HEK293 (cell line): ENCODE measurements around the gene KRTAP19-8.

Experiments
- CTCF ChIA-PET: fragments of 350-600 bp; formaldehyde crosslinking; extraction: SDS; loops from one replicate; lab custom pipeline; 2021; ENCODE audit warnings: antibody characterized with exemption; lab: Yijun Ruan, JAX
- POLR2A ChIA-PET: fragments of 300-600 bp; formaldehyde crosslinking; extraction: SDS; loops from one replicate; lab custom pipeline; 2020; ENCODE audit warnings: antibody characterized with exemption, inconsistent platforms; lab: Yijun Ruan, JAX
- H3K27ac ChIP-seq: fragments of 200-500 bp; sonication (Bioruptor generic); 2 replicates; pipeline ENCODE4 v1.5.1; 2014; ENCODE audit warnings: low read depth, low read length, control low read depth, inconsistent platforms; ENCODE audit errors: extremely low read depth
- H3K36me3 ChIP-seq, 2 experiments: fragments of 200-500 bp in 1 of 2; sonication (Bioruptor generic) in 1 of 2; 1 replicate in 1 of 2; 2 replicates in 1 of 2; pipeline ENCODE4 v1.5.1; 2014 to 2017; ENCODE audit warnings: inconsistent platforms in 2 of 2, low read length in 2 of 2; ENCODE audit not compliant: control insufficient read depth in 2 of 2, insufficient read depth in 1 of 2
- H3K4me1 ChIP-seq: fragments of 200-500 bp; sonication (Bioruptor generic); 2 replicates; pipeline ENCODE4 v1.5.1; 2014; ENCODE audit warnings: mild to moderate bottlenecking, low read length, inconsistent platforms; ENCODE audit not compliant: control insufficient read depth, insufficient read depth
- H3K4me3 ChIP-seq: 2 replicates; pipeline ENCODE4 v1.5.1; 2011; ENCODE audit warnings: low read depth, mild to moderate bottlenecking, control low read depth, low read length, moderate library complexity
- H3K9me3 ChIP-seq: fragments of 200-500 bp; sonication (Bioruptor generic); 2 replicates; pipeline ENCODE4 v1.5.1; 2014; ENCODE audit warnings: low read depth, low read length, inconsistent platforms; ENCODE audit not compliant: control insufficient read depth, insufficient read depth
- FEZF1 ChIP-seq: fragments of 450-650 bp; formaldehyde crosslinking; IDR thresholded peaks from 2 replicates; pipeline ENCODE4 v1.5.1; 2016; ENCODE audit warnings: missing biosample characterization, missing genetic modification characterization
- ZFP41 ChIP-seq: fragments of 450-650 bp; formaldehyde crosslinking; IDR thresholded peaks from 2 replicates; pipeline ENCODE4 v1.5.1; 2016; ENCODE audit warnings: missing biosample characterization, missing genetic modification characterization, borderline replicate concordance
- ZFP69B ChIP-seq: fragments of 450-650 bp; formaldehyde crosslinking; IDR thresholded peaks from 2 replicates; pipeline ENCODE4 v1.5.1; 2016; ENCODE audit warnings: missing biosample characterization, missing genetic modification characterization
- ZNF157 ChIP-seq: fragments of 450-650 bp; formaldehyde crosslinking; IDR thresholded peaks from 2 replicates; pipeline ENCODE4 v1.5.1; 2016; ENCODE audit warnings: missing biosample characterization, missing genetic modification characterization
- ZNF16 ChIP-seq: fragments of 450-650 bp; formaldehyde crosslinking; IDR thresholded peaks from 2 replicates; pipeline ENCODE4 v1.5.1; 2016; ENCODE audit warnings: low read depth, missing biosample characterization, missing genetic modification characterization
- ZNF169 ChIP-seq: fragments of 450-650 bp; formaldehyde crosslinking; IDR thresholded peaks from 2 replicates; pipeline ENCODE4 v1.5.1; 2016; ENCODE audit warnings: missing biosample characterization, missing genetic modification characterization
- ZNF214 ChIP-seq: fragments of 450-650 bp; formaldehyde crosslinking; IDR thresholded peaks from 2 replicates; pipeline ENCODE4 v1.5.1; 2017; ENCODE audit warnings: missing biosample characterization, mild to moderate bottlenecking, missing genetic modification characterization, borderline replicate concordance
- ZNF335 ChIP-seq: fragments of 450-650 bp; formaldehyde crosslinking; conservative IDR thresholded peaks from 2 replicates; pipeline ENCODE4 v1.5.1; 2016; ENCODE audit warnings: missing biosample characterization, missing genetic modification characterization
- ZNF514 ChIP-seq: fragments of 450-650 bp; formaldehyde crosslinking; IDR thresholded peaks from 2 replicates; pipeline ENCODE4 v1.5.1; 2016; ENCODE audit warnings: missing biosample characterization, missing genetic modification characterization
- ZNF549 ChIP-seq: fragments of 450-650 bp; IDR thresholded peaks from 2 replicates; pipeline ENCODE4 v1.5.1; 2018; ENCODE audit warnings: missing biosample characterization, missing genetic modification characterization, mild to moderate bottlenecking, inconsistent platforms, moderate library complexity
- ZNF571 ChIP-seq: fragments of 450-650 bp; formaldehyde crosslinking; IDR thresholded peaks from 2 replicates; pipeline ENCODE4 v1.5.0; 2017; ENCODE audit warnings: missing biosample characterization, missing genetic modification characterization
- ZNF76 ChIP-seq: fragments of 450-650 bp; formaldehyde crosslinking; IDR thresholded peaks from 2 replicates; pipeline ENCODE4; 2016; ENCODE audit warnings: low read depth, missing biosample characterization, missing genetic modification characterization, borderline replicate concordance
- ZNF791 ChIP-seq: fragments of 450-650 bp; formaldehyde crosslinking; IDR thresholded peaks from 2 replicates; pipeline ENCODE4 v1.5.1; 2016; ENCODE audit warnings: missing biosample characterization, missing genetic modification characterization
- ZNF837 ChIP-seq: fragments of 450-650 bp; formaldehyde crosslinking; IDR thresholded peaks from 2 replicates; pipeline ENCODE4 v1.5.1; 2016; ENCODE audit warnings: missing biosample characterization, missing genetic modification characterization
- ZSCAN30 ChIP-seq: fragments of 450-650 bp; IDR thresholded peaks from 2 replicates; pipeline ENCODE4 v1.5.1; 2018; ENCODE audit warnings: missing biosample characterization, mild to moderate bottlenecking, missing genetic modification characterization, moderate library complexity
- TF ChIP-seq, protein P1 (sequence below): fragments of 450-650 bp; formaldehyde crosslinking; IDR thresholded peaks from 2 replicates; pipeline ENCODE4; 2016; ENCODE audit warnings: missing biosample characterization, missing genetic modification characterization
- TF ChIP-seq, protein P2 (sequence below): fragments of 450-650 bp; formaldehyde crosslinking; IDR thresholded peaks from 2 replicates; pipeline ENCODE4 v1.5.1; 2016; ENCODE audit warnings: missing biosample characterization, missing genetic modification characterization
- TF ChIP-seq, protein P3 (sequence below): fragments of 450-650 bp; IDR thresholded peaks from 2 replicates; pipeline ENCODE4 v1.5.1; 2018; ENCODE audit warnings: missing biosample characterization, missing genetic modification characterization
- TF ChIP-seq, protein P4 (sequence below): fragments of 450-650 bp; formaldehyde crosslinking; IDR thresholded peaks from 2 replicates; pipeline ENCODE4 v1.5.1; 2016; ENCODE audit warnings: missing biosample characterization, missing genetic modification characterization
- TF ChIP-seq, protein P5 (sequence below): fragments of 450-650 bp; formaldehyde crosslinking; IDR thresholded peaks from 2 replicates; pipeline ENCODE4 v1.5.1; 2016; ENCODE audit warnings: missing biosample characterization, missing genetic modification characterization

KRTAP19-8 gene

GRCh38 chr21:31043471-31043870 lies 5.2 kb upstream of the KRTAP19-8 start (continued):
- TF ChIP-seq, protein P1, sequence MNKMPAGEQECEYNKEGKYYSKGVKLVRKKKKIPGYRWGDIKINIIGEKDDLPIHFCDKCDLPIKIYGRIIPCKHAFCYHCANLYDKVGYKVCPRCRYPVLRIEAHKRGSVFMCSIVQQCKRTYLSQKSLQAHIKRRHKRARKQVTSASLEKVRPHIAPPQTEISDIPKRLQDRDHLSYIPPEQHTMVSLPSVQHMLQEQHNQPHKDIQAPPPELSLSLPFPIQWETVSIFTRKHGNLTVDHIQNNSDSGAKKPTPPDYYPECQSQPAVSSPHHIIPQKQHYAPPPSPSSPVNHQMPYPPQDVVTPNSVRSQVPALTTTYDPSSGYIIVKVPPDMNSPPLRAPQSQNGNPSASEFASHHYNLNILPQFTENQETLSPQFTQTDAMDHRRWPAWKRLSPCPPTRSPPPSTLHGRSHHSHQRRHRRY (tag by site-specific recombination), result no peak

DNA sequence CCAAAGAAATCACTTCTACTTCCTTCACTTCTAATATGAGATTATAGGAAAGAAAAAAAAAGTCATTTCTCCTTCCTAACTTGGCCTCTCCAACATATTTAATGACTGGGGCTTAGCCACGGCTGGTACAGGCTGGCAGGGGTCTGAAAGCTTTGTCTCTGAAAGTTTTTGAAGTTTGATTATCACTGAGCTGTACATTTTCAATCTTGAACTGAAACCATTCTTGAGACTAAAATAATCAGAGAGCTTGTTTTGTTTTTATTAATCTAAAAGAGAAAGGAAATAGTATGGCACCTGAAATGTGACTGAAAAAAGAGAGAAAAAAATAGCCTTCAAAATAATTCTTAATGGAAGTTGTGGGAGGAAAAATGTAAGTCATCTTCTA lies 3.8 kb upstream of the KRTAP19-8 start:
- Histone ChIP-seq H3K27ac (no peak overlapping the region), H3K4me3 (no peak overlapping the region), H3K4me1 (no peaks in the 10 kb centered on the region), H3K9me3 (no peaks in the 10 kb centered on the region), H3K36me3 (no peaks in the 10 kb centered on the region)
- ChIA-PET CTCF (interaction anchor here (0.7 to 0.9 kb wide), 2 partner anchors 8 to 539 kb away, joined by 3 to 4 read pairs; no protein-coding TSS in a partner anchor), POLR2A (no interaction called here)
- no peak for TF ChIP-seq ZNF335 (tag by site-specific recombination)
- TF ChIP-seq, protein P2, sequence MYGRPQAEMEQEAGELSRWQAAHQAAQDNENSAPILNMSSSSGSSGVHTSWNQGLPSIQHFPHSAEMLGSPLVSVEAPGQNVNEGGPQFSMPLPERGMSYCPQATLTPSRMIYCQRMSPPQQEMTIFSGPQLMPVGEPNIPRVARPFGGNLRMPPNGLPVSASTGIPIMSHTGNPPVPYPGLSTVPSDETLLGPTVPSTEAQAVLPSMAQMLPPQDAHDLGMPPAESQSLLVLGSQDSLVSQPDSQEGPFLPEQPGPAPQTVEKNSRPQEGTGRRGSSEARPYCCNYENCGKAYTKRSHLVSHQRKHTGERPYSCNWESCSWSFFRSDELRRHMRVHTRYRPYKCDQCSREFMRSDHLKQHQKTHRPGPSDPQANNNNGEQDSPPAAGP (tag by site-specific recombination), result no peak
- no peak for TF ChIP-seq ZNF76 (tag by site-specific recombination)
- TF ChIP-seq, protein P3, sequence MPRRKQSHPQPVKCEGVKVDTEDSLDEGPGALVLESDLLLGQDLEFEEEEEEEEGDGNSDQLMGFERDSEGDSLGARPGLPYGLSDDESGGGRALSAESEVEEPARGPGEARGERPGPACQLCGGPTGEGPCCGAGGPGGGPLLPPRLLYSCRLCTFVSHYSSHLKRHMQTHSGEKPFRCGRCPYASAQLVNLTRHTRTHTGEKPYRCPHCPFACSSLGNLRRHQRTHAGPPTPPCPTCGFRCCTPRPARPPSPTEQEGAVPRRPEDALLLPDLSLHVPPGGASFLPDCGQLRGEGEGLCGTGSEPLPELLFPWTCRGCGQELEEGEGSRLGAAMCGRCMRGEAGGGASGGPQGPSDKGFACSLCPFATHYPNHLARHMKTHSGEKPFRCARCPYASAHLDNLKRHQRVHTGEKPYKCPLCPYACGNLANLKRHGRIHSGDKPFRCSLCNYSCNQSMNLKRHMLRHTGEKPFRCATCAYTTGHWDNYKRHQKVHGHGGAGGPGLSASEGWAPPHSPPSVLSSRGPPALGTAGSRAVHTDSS (tag by site-specific recombination), result no peak
- TF ChIP-seq ZNF837, result no peak
- no peak for TF ChIP-seq ZFP69B (tag by site-specific recombination)
- TF ChIP-seq FEZF1 (tag by site-specific recombination), result no peak
- no peak for TF ChIP-seq ZNF169
- TF ChIP-seq ZSCAN30, result no peak
- no peak for TF ChIP-seq ZNF16 (tag by site-specific recombination)
- TF ChIP-seq ZNF157 (tag by site-specific recombination), result no peak
- TF ChIP-seq ZFP41 (tag by site-specific recombination), result no peak
- TF ChIP-seq ZNF571 (tag by site-specific recombination), result no peak
- no peak for TF ChIP-seq ZNF214
- no peak for TF ChIP-seq ZNF549 (tag by site-specific recombination)

GRCh38 chr21:31041295-31042079 lies 3.2 kb upstream of the KRTAP19-8 start:
- CTCF ChIA-PET, result interaction anchor here (0.6 to 0.7 kb wide), 3 partner anchors 7 to 595 kb away, joined by 3 to 4 read pairs (median 3); no protein-coding TSS in a partner anchor
- H3K9me3 ChIP-seq, result no peaks in the 10 kb centered on the region
- H3K27ac ChIP-seq, result no peak overlapping the region
- H3K4me3 ChIP-seq, result no peak overlapping the region
- H3K4me1 ChIP-seq, result no peaks in the 10 kb centered on the region
- H3K36me3 ChIP-seq, result no peaks in the 10 kb centered on the region
- POLR2A ChIA-PET, result no interaction called here
- TF ChIP-seq ZNF514 (tag by site-specific recombination) (no peak), ZNF157 (tag by site-specific recombination) (no peak), ZNF791 (tag by site-specific recombination) (no peak)
- TF ChIP-seq, protein P4, sequence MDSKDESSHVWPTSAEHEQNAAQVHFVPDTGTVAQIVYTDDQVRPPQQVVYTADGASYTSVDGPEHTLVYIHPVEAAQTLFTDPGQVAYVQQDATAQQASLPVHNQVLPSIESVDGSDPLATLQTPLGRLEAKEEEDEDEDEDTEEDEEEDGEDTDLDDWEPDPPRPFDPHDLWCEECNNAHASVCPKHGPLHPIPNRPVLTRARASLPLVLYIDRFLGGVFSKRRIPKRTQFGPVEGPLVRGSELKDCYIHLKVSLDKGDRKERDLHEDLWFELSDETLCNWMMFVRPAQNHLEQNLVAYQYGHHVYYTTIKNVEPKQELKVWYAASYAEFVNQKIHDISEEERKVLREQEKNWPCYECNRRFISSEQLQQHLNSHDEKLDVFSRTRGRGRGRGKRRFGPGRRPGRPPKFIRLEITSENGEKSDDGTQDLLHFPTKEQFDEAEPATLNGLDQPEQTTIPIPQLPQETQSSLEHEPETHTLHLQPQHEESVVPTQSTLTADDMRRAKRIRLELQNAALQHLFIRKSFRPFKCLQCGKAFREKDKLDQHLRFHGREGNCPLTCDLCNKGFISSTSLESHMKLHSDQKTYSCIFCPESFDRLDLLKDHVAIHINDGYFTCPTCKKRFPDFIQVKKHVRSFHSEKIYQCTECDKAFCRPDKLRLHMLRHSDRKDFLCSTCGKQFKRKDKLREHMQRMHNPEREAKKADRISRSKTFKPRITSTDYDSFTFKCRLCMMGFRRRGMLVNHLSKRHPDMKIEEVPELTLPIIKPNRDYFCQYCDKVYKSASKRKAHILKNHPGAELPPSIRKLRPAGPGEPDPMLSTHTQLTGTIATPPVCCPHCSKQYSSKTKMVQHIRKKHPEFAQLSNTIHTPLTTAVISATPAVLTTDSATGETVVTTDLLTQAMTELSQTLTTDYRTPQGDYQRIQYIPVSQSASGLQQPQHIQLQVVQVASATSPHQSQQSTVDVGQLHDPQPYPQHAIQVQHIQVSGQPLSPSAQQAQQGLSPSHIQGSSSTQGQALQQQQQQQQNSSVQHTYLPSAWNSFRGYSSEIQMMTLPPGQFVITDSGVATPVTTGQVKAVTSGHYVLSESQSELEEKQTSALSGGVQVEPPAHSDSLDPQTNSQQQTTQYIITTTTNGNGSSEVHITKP, result no peak
- TF ChIP-seq, protein P5, sequence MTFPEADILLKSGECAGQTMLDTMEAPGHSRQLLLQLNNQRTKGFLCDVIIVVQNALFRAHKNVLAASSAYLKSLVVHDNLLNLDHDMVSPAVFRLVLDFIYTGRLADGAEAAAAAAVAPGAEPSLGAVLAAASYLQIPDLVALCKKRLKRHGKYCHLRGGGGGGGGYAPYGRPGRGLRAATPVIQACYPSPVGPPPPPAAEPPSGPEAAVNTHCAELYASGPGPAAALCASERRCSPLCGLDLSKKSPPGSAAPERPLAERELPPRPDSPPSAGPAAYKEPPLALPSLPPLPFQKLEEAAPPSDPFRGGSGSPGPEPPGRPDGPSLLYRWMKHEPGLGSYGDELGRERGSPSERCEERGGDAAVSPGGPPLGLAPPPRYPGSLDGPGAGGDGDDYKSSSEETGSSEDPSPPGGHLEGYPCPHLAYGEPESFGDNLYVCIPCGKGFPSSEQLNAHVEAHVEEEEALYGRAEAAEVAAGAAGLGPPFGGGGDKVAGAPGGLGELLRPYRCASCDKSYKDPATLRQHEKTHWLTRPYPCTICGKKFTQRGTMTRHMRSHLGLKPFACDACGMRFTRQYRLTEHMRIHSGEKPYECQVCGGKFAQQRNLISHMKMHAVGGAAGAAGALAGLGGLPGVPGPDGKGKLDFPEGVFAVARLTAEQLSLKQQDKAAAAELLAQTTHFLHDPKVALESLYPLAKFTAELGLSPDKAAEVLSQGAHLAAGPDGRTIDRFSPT (tag by site-specific recombination), result no peak
